Measurements from ENCODE around the gene RHOXF2.
"Not testable (repeated sequence)": the region's sequence is repeated elsewhere in the genome, so short reads cannot be mapped to it uniquely, and the experiment has no call there.

RHOXF2 gene, protein sequence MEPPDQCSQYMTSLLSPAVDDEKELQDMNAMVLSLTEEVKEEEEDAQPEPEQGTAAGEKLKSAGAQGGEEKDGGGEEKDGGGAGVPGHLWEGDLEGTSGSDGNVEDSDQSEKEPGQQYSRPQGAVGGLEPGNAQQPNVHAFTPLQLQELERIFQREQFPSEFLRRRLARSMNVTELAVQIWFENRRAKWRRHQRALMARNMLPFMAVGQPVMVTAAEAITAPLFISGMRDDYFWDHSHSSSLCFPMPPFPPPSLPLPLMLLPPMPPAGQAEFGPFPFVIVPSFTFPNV

DNA sequence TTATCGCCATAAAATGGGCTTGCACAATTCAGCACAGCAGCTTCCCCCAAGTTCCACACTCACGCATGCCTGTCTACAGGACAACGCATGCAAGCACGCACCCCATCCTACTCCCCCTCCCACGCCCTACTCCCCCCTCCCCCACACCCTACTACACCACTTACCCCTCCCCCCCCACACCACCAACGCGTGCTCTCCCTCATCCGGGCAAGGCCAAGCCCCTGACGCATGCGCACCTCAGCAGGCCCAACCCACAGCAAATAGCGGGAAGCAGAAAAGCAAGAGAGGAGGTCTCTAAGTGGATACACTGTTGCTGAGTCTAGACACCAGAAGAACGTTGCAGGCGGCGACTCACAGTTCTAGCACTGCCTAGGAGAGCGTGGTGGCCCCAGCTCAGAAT, at the start of gene RHOXF2:
Gene RHOXF2 (plus strand): TSS at position 301 of the 400 bp plus-strand sequence. CDS start 138 bp downstream, outside the sequence.
- DNase-seq = not testable (repeated sequence)

- no peak for DNase-seq
Observed at GRCh38 chrX:120109378-120109777, 49.0 kb upstream of the RHOXF2 start.

- no peak for DNase-seq
Observed at GRCh38 chrX:120111611-120112010, 46.8 kb upstream of the RHOXF2 start.

- no peak for DNase-seq
Observed at GRCh38 chrX:120115438-120115963, 42.9 kb upstream of the RHOXF2 start, which contains the start of gene RHOXF1. Gene RHOXF1 (minus strand): TSS chrX:120115913. CDS start chrX:120115862, 51 bp downstream.

- DNase-seq = no peak
Observed at GRCh38 chrX:120120223-120120622, 38.2 kb upstream of the RHOXF2 start.

DNA sequence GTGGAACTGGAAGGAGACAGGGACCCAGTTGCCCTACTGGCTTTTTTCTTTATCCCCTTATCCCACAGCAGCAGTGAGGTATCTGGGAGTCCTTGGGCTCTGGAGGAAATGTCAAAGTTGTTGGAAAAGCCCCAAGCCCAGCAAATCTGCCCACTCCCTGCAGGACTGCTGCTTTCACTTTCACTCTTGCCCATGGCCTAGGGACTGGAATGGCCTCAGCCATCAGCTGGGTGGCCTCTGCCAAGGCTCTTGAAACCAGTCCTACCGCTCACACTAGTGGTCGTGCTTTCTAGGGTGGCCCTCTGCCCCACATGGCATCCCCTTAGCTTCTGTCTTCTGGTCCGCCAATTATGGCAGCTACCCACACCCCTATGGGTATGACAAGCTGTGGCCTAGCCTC, 33.0 kb upstream of the RHOXF2 start:
- no peak for DNase-seq

DNA sequence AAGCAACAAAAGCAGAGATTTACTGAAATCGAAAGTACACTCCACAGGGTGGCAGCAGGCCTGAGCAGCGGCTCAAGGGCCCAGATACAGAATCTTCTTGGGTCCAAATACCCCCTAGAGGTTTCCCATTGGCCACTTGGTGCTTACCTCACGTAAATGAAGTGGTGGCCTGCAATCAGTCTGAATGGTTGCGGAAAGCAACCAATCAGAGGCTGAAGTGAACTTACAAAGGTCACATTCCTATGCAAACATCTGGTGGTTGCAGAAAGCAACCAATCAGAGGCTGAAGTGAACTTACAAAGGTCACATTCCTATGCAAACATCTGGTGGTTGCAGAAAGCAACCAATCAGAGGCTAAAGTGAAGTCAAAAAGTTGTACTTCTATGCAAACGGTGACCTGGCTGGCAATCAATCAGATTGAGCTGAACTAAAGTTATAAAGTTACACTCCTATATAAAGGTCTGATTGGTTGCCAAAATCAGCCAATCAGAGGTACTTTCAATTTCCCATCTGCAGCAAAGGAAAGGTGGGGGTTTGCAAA, 30.0 kb upstream of the RHOXF2 start:
- DNase-seq = not testable (repeated sequence)

- DNase-seq = no peak
Observed at GRCh38 chrX:120136128-120136527, 22.3 kb upstream of the RHOXF2 start.

DNA sequence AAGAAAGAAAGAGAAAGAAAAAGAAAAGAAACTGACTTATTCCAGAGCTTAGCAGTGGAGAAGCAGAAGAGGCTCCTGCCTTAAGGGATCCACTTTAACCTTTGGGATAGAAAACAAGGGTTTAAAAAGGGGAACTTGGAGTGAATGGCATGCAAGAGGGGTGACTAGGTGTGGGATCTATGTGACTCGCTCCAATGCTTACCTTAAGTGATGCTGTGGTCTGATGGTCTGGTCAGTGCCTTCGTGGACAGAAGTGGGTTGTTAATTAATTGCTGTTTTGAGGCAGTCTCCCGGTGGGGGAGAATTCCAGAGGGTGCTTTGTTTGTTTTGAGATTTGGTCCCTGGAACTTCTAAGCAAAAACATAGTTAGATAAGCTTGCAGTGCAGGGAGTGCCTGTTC, 21.6 kb upstream of the RHOXF2 start:
- DNase-seq = no peak

DNA sequence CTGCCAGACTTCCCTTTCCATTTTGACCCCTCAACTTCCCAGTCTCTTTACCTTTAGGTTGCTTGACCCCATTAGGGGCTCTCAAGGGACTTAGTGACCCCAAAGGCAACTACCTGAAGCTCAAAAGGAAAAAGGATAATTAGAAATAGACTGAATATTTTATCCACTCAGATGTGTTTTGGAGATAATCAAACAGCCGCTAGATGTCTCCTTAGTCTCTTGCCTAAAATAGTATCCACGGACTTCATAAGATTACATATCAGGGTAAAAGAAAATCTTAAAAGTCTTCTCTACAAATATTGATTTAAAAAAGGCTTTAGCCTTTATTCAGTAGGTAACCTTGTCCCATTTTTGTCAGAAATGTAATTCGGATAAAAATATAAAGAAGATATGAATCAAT, 21.0 kb upstream of the RHOXF2 start:
- no peak for DNase-seq

- no peak for DNase-seq
Observed at GRCh38 chrX:120140293-120140981, 18.0 kb upstream of the RHOXF2 start.

DNA sequence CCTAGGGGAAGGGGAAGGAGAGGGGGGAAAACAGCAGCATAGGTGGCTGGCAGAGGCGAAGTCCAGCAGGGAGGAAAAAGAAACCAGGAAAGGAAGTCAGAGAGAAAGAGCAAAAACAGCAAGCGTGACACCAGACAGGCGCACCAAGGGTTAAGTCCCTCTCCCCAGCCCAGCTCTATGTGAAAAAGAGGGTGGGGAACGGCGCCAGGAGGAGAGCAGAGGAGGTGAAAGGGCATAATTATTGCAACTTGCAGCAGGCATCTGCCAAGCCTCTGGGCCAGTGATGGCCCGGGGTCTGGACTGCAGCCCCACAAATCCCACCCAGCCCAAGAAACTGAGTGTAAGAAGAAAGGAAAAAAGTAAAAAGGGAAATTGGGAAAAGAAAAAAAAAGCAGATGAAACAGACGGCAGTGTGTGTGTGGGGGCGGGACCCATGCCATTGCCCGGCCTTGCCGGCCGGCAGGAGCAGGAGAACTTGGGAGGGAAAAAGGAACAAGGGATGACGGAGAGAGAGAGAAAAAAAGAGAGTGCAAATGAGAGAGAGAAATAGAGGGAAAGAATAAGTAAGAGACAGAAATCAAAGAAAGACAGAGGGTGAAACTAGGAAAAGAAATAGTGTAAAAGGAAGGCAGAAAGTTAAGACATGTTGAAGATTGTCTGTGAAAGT, 14.1 kb upstream of the RHOXF2 start:
- no peak for DNase-seq

- no peak for DNase-seq
Observed at GRCh38 chrX:120145295-120145925, 13.0 kb upstream of the RHOXF2 start.

DNA sequence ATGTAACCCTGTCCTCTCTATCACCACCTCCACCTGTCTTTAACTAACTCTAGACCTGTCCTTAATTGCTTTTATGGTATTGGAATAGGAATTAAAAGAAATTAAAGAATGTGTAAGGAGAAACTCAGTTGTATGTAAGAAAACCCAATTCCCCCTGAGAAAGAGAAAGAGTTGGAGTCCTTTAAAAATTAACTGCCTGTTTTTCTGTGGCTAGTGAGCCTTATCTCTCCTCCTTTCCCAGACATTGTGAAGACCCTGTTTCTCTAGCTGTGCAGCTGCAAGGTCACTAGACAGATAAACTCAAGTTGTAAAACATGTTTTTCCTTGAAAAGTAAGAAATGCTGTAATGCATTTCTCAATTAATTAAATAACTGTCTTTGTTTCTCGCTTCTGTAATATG, 12.1 kb upstream of the RHOXF2 start:
- DNase-seq = not testable (repeated sequence)

DNA sequence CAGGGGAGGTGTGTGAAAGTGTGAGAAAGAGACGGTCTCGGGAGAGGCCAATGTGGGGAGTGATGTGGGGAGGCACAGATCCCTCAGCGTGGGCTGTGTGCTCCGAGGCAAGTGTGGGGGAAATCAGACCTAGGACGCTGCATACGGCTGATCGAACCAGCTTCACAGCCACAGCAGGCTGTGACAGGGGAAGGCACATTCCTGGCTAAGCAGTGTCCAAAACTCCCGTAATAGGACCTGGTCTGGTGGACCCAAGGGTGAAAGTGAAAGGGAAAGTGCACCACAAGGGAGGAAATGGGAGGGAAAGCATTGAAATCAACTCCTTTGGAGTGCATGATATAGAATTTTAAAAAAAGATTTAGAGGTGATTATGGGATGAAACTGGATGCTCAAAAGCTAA, 10.9 kb upstream of the RHOXF2 start:
- no peak for DNase-seq

DNA sequence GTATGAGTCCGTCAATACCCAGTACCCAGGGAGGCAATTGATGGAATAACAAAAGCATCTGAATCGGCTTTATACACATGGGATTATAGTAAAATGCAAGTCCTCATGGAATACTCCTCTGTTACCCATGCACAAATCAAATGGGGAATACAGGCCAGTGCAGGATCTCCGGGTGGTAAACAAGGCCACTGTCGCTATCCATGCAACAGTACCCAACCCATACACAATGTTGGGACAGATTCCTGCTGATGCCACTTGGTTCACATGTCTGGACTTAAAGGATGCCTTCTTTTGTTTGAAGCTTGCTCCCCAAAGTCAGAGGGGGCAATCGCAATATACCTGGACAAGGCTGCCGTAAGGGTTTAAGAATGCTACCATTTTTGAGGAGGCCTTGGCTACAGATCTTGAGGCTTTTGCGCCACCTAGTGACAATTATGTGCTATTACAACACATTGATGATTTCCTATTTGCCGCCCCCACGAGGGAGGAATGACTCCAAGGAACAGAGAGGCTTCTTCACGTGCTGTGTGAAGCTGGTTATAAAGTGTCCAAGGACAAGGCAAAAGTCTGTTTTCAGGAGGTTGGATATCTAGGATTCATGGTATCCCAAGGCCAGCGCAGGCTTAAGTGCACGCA, 8.2 kb upstream of the RHOXF2 start:
- DNase-seq = not testable (repeated sequence)

- not testable (repeated sequence) for DNase-seq
Observed at GRCh38 chrX:120159086-120159485, 673 bp downstream of the RHOXF2 start.

GRCh38 chrX:120193254-120193653, 34.8 kb downstream of the RHOXF2 start:
- not testable (repeated sequence) for DNase-seq

GRCh38 chrX:120193720-120194119, 35.3 kb downstream of the RHOXF2 start:
- not testable (repeated sequence) for DNase-seq

DNA sequence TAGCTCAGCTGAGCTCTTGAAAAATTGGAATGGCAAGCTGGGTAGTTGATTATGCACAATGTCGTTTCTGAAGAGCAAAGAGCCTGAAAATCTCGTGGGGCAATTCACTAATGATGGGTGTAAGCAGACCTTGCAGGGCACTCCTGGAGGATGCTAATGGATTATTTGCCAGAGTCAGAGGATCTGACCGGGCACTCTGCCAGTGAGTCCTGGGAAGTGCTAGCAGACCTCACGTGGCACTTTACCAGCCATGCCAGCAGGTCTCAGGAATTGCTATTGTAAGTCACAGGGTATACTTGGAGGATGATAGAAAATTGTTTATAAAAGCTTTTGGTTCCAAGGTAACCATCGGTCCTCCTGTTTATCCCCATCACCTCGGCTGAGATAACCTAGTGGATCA, 37.4 kb downstream of the RHOXF2 start:
- not testable (repeated sequence) for DNase-seq

DNA sequence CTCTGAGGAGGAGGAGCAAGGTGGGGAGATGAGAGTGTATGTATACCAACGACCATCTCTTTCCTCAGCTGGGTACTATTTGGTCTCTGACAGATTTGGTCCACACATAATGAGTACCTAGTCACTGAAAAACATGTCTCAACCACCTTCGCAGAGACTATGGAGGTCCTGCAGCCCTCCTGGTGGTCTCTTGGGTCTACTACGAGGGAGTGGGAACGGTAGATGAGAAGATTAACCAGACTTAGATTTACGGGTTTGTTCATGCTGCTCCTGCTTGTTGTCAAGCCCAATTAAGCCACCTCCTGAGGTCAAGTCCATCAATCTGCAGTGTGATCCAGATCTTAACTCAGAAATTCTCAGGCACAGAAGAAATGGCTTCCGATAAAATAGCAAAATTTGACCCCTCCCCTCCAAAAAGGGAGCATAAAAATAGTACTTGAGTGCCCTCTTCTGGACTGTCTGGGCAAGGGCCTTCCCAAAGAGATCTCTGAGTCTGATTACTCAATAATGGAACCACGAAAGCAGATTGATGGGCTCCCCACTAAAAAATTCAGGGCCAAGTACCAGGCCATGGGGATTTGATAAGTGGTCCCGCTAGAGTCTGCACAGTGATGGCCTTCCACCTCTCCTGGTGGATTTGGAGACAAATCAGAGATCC, 38.3 kb downstream of the RHOXF2 start:
- not testable (repeated sequence) for DNase-seq

GRCh38 chrX:120200851-120201250, 42.4 kb downstream of the RHOXF2 start:
- no peak for DNase-seq
